PC-3 (cell line): ENCODE measurements around the gene CREB3L4. TPM values are rescaled to one million over a fixed set of nuclear protein-coding genes. Genes with fewer than 3 reads are reported as not detected.

ENCODE experiments used
- ATAC-seq: fragments of 200-7000 bp; cut with Tn5 transposase; 2 replicates; pipeline ENCODE4 v1.9.1; 2020; ENCODE audit warnings: mild to moderate bottlenecking, moderate library complexity
- BruUV-seq: library from RNA; stranded (reverse); fragments of 400-500 nt; replicated peaks from 2 replicates; lab custom pipeline; 2021; lab: Mats Ljungman, UMichigan
- CTCF ChIA-PET: fragments of 300-600 bp; sonication (Branson Sonifier 250); formaldehyde crosslinking; loops from one replicate; lab custom pipeline; 2022; ENCODE audit warnings: antibody characterized with exemption; lab: Charles Lee
- POLR2A ChIA-PET: fragments of 300-600 bp; sonication (Branson Sonifier 250); formaldehyde crosslinking; loops from one replicate; lab custom pipeline; 2022; ENCODE audit warnings: antibody characterized with exemption; ENCODE audit not compliant: unreplicated experiment; lab: Charles Lee
- DNase-seq: peaks from one replicate; pipeline ENCODE4 v3.0.0-alpha.2; 2015
- H2AFZ ChIP-seq: fragments of 300-600 bp; sonication (generic); 2 replicates; pipeline ENCODE4 v1.6.0; 2016; ENCODE audit warnings: antibody characterized with exemption, low read length
- H3F3A ChIP-seq: fragments of 300-600 bp; sonication (generic); one replicate; pipeline ENCODE4 v1.6.0; 2017; ENCODE audit warnings: antibody characterized with exemption, low read length, control low read depth, mild to moderate bottlenecking; ENCODE audit not compliant: unreplicated experiment
- H3K27ac ChIP-seq: fragments of 300-600 bp; sonication (generic); 2 replicates; pipeline ENCODE4 v1.5.1; 2016; ENCODE audit warnings: mild to moderate bottlenecking, low read length
- H3K27me3 ChIP-seq: fragments of 300-600 bp; sonication (generic); 2 replicates; pipeline ENCODE4 v1.6.1; 2016; ENCODE audit warnings: low read length, mixed read lengths
- H3K36me3 ChIP-seq: fragments of 300-600 bp; sonication (generic); 2 replicates; pipeline ENCODE4 v1.6.1; 2016; ENCODE audit warnings: low read depth, mixed run types, low read length, mixed read lengths
- H3K4me1 ChIP-seq: fragments of 300-600 bp; sonication (generic); 2 replicates; pipeline ENCODE4 v1.5.1; 2016; ENCODE audit warnings: low read length; ENCODE audit not compliant: insufficient read depth
- H3K4me2 ChIP-seq: fragments of 300-600 bp; sonication (generic); 2 replicates; pipeline ENCODE4 v1.6.0; 2016; ENCODE audit warnings: low read length
- H3K4me3 ChIP-seq: fragments of 300-600 bp; sonication (generic); 2 replicates; pipeline ENCODE4 v1.5.1; 2016; ENCODE audit warnings: mild to moderate bottlenecking, low read length, mixed read lengths
- H3K79me2 ChIP-seq: fragments of 300-600 bp; sonication (generic); 2 replicates; pipeline ENCODE4 v1.6.1; 2017; ENCODE audit warnings: low read length, mixed read lengths
- H3K9ac ChIP-seq: fragments of 300-600 bp; sonication (generic); 2 replicates; pipeline ENCODE4 v1.6.0; 2016; ENCODE audit warnings: mild to moderate bottlenecking, low read length
- H3K9me2 ChIP-seq: fragments of 300-600 bp; sonication (generic); replicated peaks from 2 replicates; pipeline ENCODE4 v1.6.1; 2016; ENCODE audit warnings: mixed run types, low read length, mixed read lengths
- H3K9me3 ChIP-seq: fragments of 300-600 bp; sonication (generic); 2 replicates; pipeline ENCODE4 v1.6.1; 2016; ENCODE audit warnings: low read length, mixed read lengths
- H4K20me1 ChIP-seq: fragments of 300-600 bp; sonication (generic); 2 replicates; pipeline ENCODE4 v1.6.1; 2016; ENCODE audit warnings: low read length, mixed read lengths
- EZH2 ChIP-seq: fragments of 300-600 bp; sonication (generic); IDR thresholded peaks from one replicate; pipeline ENCODE4 v1.6.1; 2017; ENCODE audit warnings: antibody characterized with exemption, mild to moderate bottlenecking, low read length; ENCODE audit not compliant: unreplicated experiment
- EZH2phosphoT487 ChIP-seq: fragments of 300-600 bp; sonication (generic); IDR thresholded peaks from 2 replicates; pipeline ENCODE4 v1.6.1; 2018; ENCODE audit warnings: mild to moderate bottlenecking, antibody characterized with exemption, low read length, borderline replicate concordance
- intact Hi-C: fragments of 100-400 bp; cut with micrococcal nuclease; formaldehyde crosslinking; loops from 2 replicates; pipeline ENCODE4 v1.9.0; 2023
- total RNA-seq: library from RNA; depleted of rRNA; stranded (reverse); fragments of >200 nt; gene quantifications from 2 replicates; pipeline ENCODE4 v1.2.3, GENCODE V29; 2014
- TF ChIP-seq, protein P1 (sequence below): fragments of 300-600 bp; sonication (generic); conservative IDR thresholded peaks from 2 replicates; pipeline ENCODE4 v1.5.1; 2017; ENCODE audit warnings: antibody characterized with exemption, low read depth, mild to moderate bottlenecking, low read length

Gene CREB3L4
- total RNA-seq, 1 experiment from 2014 or later = 28.7 TPM

DNA sequence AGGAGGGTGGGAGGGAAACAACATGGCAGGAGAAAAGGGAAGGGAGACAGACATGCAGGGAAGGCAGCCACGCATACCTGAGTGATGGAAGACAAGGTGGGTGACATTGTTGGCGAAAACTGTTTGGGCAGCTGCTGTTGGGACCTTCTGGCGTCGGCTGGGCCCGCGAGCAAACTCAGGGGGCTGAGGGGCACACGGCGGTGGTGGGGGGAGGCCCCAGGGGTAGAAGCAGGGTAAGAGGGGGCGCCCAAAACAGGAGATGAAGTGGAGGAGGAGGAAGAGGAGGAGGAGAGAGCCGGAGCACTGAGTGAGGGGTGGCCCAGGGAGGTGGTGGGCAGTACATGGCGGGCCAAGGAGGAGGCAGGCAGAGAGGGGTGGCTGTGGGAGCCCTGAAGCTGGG is 16.5 kb upstream of the CREB3L4 start:
- ATAC-seq (no peak), DNase-seq (no peak)
- TF ChIP-seq EZH2phosphoT487 = no peak
- TF ChIP-seq, protein P1, sequence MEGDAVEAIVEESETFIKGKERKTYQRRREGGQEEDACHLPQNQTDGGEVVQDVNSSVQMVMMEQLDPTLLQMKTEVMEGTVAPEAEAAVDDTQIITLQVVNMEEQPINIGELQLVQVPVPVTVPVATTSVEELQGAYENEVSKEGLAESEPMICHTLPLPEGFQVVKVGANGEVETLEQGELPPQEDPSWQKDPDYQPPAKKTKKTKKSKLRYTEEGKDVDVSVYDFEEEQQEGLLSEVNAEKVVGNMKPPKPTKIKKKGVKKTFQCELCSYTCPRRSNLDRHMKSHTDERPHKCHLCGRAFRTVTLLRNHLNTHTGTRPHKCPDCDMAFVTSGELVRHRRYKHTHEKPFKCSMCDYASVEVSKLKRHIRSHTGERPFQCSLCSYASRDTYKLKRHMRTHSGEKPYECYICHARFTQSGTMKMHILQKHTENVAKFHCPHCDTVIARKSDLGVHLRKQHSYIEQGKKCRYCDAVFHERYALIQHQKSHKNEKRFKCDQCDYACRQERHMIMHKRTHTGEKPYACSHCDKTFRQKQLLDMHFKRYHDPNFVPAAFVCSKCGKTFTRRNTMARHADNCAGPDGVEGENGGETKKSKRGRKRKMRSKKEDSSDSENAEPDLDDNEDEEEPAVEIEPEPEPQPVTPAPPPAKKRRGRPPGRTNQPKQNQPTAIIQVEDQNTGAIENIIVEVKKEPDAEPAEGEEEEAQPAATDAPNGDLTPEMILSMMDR = no peak
- H3K4me2 ChIP-seq = no peak overlapping the region
- no peaks in the 10 kb centered on the region for H3K27me3 ChIP-seq
- H3K36me3 ChIP-seq = peaks cover 33% of the 10 kb centered on the region; the same call in 1 of the 2 replicates
- ChIA-PET CTCF (no interaction called here), POLR2A (no interaction called here)
- peaks cover 2% of the 10 kb centered on the region for H4K20me1 ChIP-seq
- H3F3A ChIP-seq = no peaks in the 10 kb centered on the region
- no TSS peak for BruUV-seq
- no peak overlapping the region for H3K9ac ChIP-seq
- H3K4me3 ChIP-seq = no peak overlapping the region
- no peak overlapping the region for H3K27ac ChIP-seq
- H2AFZ ChIP-seq = no peak overlapping the region
- peaks cover 14% of the 10 kb centered on the region for H3K4me1 ChIP-seq
- intact Hi-C loops = no loop called here
- no peaks in the 10 kb centered on the region for H3K9me2 ChIP-seq
- no peaks in the 10 kb centered on the region for H3K9me3 ChIP-seq
- peaks cover 29% of the 10 kb centered on the region for H3K79me2 ChIP-seq

DNA sequence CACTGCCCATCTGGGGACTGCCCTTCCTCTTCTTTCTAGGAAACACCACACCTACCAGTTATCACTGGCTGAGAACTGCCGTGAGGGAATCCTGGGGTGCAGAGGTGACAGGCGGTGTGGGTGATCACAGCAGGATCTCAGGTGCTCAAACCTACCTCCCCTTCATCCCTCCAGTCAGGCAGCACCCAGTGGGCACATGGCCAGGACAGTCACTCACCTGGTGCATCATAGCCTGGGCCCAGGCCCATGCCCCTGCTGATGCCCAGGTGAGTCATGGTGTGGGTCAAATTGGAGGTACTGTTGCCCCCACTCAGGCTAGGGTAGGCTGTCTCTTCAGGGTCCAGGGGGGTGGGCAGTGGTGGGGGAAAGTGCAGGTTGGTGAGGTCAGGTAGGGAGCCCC is 15.9 kb upstream of the CREB3L4 start:
- Histone ChIP-seq H3K4me1 (peaks cover 19% of the 10 kb centered on the region), H3K9ac (no peak overlapping the region), H4K20me1 (peaks cover 8% of the 10 kb centered on the region), H3K79me2 (peaks cover 35% of the 10 kb centered on the region), H3K9me2 (no peaks in the 10 kb centered on the region), H3F3A (no peaks in the 10 kb centered on the region), H3K4me2 (no peak overlapping the region), H3K9me3 (no peaks in the 10 kb centered on the region), H3K27me3 (no peaks in the 10 kb centered on the region), H3K36me3 (peaks cover 33% of the 10 kb centered on the region; the same call in 1 of the 2 replicates), H3K27ac (no peak overlapping the region), H3K4me3 (no peak overlapping the region), H2AFZ (no peak overlapping the region)
- intact Hi-C loops = no loop called here
- ChIA-PET POLR2A (no interaction called here), CTCF (no interaction called here)
- DNase-seq (peak; percentile 88), ATAC-seq (peak; percentile 49)
- TF ChIP-seq, protein P1 = no peak
- TF ChIP-seq EZH2phosphoT487 (no peak), EZH2 (no peak)
- BruUV-seq = no TSS peak

DNA sequence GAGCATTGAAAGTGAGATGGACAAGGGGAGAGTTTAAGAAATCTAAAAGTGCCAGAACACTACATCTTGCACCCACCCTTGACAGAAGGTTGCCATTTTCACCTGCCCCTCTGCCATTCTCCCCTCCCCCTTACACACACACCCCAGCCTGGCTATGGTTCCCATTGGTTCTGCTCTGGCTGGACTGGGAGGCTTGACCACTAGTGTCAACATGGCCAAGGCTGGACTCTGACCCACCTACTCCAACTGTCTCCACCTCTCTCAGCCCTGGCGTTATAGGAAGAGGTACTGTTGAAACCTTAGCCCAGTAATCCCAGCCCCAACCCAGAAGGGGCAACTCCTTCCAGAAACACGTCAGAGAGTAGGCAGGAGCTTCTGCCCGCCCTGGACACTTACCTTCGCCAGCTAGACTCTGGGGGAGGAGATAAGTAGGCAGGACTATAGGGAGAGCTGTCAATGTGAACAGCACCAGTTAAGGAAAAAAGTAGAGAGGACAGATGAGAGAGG is 13.8 kb upstream of the CREB3L4 start:
- Histone ChIP-seq H3K4me3 (no peak overlapping the region), H3F3A (peaks cover 2% of the 10 kb centered on the region), H3K4me2 (no peak overlapping the region), H3K9ac (no peak overlapping the region), H2AFZ (no peak overlapping the region), H3K9me2 (no peaks in the 10 kb centered on the region), H3K27ac (no peak overlapping the region), H4K20me1 (peaks cover 10% of the 10 kb centered on the region), H3K4me1 (peaks cover 25% of the 10 kb centered on the region), H3K79me2 (peaks cover 50% of the 10 kb centered on the region), H3K9me3 (no peaks in the 10 kb centered on the region), H3K36me3 (peaks cover 26% of the 10 kb centered on the region; the same call in 1 of the 2 replicates), H3K27me3 (no peaks in the 10 kb centered on the region)
- intact Hi-C loops = no loop called here
- DNase-seq (no peak), ATAC-seq (no peak)
- TF ChIP-seq, protein P1 = no peak
- TF ChIP-seq EZH2phosphoT487 (no peak), EZH2 (no peak)
- no TSS peak for BruUV-seq
- ChIA-PET POLR2A (no interaction called here), CTCF (no interaction called here)
